ENCODE data around the gene IFI6.

The IFI6 gene

DNA sequence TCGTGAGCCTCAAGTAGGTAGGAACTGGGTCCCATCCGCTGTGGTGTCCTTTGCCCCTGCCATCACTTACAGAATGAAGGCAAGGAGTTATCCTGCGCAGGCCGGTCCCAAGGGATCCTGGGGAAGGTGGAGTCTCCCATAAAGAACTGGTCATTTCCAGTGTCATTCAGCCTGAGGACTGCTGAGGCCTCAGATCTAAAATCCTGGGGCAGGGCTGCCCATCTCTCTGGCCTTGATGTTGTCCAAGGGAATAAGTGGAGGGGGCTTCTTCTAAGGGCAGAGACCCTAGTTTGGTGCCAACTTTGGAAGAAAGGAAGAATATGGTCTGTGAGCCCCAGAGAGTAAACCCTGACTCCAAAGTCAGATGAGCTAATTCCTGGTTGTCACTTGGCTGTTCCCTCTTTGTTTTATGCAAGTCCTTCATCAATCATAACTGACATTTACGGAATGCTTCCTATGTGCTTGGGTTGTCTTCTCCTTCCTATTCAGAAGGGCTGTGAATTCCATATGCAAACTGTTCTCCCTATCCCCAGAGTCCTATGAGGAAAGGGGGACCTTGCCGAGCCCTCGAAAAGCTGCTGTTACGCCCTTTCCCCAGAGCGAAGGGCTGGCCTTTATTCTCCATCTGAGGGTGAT is 6.9 kb downstream of the IFI6 start:
- Histone ChIP-seq H3K4me1 (ENCODE audit: insufficient read depth, low read length) (peaks cover 7% of the 10 kb centered on the region), H3K9ac (ENCODE audit: low read depth, low read length) (no peak overlapping the region), H3K36me3 (ENCODE audit: insufficient read depth, low read length) (no peaks in the 10 kb centered on the region), H3K9me3 (ENCODE audit: control insufficient read depth, insufficient read depth, low read length) (no peaks in the 10 kb centered on the region)

- H3K4me1 ChIP-seq (ENCODE audit: insufficient read depth, low read length), result peaks cover 7% of the 10 kb centered on the region
- H3K9ac ChIP-seq (ENCODE audit: low read depth, low read length), result no peak overlapping the region
- H3K36me3 ChIP-seq (ENCODE audit: insufficient read depth, low read length), result no peaks in the 10 kb centered on the region
- no peaks in the 10 kb centered on the region for H3K9me3 ChIP-seq (ENCODE audit: control insufficient read depth, insufficient read depth, low read length)
Measured at GRCh38 chr1:27664291-27664690, 7.7 kb downstream of the IFI6 start.

GRCh38 chr1:27662707-27663393 is 9.1 kb downstream of the IFI6 start:
- no peak overlapping the region for H3K9ac ChIP-seq (ENCODE audit: low read depth, low read length)
- peaks cover 16% of the 10 kb centered on the region for H3K4me1 ChIP-seq (ENCODE audit: insufficient read depth, low read length)
- H3K9me3 ChIP-seq (ENCODE audit: control insufficient read depth, insufficient read depth, low read length), result no peaks in the 10 kb centered on the region
- H3K36me3 ChIP-seq (ENCODE audit: insufficient read depth, low read length), result no peaks in the 10 kb centered on the region

- H3K9ac ChIP-seq (ENCODE audit: low read depth, low read length), result no peak overlapping the region
- no peaks in the 10 kb centered on the region for H3K36me3 ChIP-seq (ENCODE audit: insufficient read depth, low read length)
- no peaks in the 10 kb centered on the region for H3K9me3 ChIP-seq (ENCODE audit: control insufficient read depth, insufficient read depth, low read length)
- H3K4me1 ChIP-seq (ENCODE audit: insufficient read depth, low read length), result peaks cover 16% of the 10 kb centered on the region
Measured at GRCh38 chr1:27662261-27662660, 9.7 kb downstream of the IFI6 start.

DNA sequence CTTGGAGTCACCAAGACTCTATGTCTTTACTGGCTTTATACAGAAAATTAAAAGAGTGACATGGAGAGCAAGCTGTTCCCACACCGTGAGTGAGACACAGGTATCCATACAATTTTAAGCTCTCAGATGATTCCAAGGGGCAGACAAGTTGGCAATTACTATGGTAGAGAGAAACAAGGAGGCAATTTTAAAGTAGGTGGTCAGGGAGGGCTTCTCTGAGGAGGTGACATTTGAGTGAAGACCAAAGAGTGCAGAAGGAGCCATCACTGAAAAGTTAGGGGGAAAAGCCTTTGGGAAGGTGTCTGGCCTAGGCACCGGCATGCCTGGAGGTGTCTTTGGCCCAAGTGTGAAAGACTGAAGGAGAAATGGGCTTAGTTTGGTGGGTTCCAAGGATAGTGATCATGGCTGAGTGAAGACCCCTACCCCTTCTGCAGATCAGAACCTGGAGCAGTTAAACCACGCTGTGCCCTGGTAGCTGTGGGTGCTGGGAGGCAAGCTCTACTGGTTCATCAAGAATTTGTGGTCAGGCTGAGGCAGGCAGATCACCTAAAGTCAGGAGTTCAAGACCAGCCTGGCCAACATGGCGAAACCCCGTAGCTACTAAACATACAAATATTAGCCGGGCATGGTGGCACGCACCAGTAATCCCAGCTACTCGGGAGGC is 10.4 kb downstream of the IFI6 start:
- Histone ChIP-seq H3K36me3 (ENCODE audit: insufficient read depth, low read length) (no peaks in the 10 kb centered on the region), H3K4me1 (ENCODE audit: insufficient read depth, low read length) (peaks cover 19% of the 10 kb centered on the region), H3K9ac (ENCODE audit: low read depth, low read length) (no peak overlapping the region)

DNA sequence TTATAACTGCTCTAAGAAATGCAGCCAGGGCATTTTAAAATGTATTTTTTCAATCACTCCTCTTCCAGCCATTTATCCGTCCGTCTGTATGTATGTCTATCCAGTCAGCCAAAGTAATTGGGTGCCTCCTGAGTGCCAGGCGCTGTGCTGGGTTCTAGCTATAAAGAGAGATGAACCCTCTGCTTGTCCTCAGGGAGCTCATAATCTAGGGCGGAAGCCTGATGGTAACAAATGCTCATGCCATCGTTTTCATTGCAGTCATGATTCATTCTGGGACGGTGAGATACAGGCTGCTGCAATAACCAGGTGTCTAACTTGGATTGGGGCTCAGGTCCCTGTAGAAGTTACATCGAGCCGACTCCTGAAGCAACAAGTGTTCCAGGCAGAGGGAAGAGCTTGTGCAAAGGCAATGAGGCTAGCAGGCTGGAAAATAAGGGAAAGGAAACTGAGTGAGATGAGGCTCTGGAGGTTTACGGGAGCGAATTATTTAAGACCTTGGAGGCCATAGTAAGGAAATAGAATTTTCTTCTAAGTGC is 11.6 kb downstream of the IFI6 start:
- peak overlapping the region; percentile 7; the same call in 1 of the 2 replicates for H3K9ac ChIP-seq (ENCODE audit: low read depth, low read length)
- H3K4me1 ChIP-seq (ENCODE audit: insufficient read depth, low read length), result peaks cover 26% of the 10 kb centered on the region
- H3K36me3 ChIP-seq (ENCODE audit: insufficient read depth, low read length), result no peaks in the 10 kb centered on the region
- no peaks in the 10 kb centered on the region for H3K9me3 ChIP-seq (ENCODE audit: control insufficient read depth, insufficient read depth, low read length)

More for the DNA sequence above, 10.4 kb downstream of the IFI6 start:
- H3K9me3 ChIP-seq (ENCODE audit: control insufficient read depth, insufficient read depth, low read length), result no peaks in the 10 kb centered on the region

DNA sequence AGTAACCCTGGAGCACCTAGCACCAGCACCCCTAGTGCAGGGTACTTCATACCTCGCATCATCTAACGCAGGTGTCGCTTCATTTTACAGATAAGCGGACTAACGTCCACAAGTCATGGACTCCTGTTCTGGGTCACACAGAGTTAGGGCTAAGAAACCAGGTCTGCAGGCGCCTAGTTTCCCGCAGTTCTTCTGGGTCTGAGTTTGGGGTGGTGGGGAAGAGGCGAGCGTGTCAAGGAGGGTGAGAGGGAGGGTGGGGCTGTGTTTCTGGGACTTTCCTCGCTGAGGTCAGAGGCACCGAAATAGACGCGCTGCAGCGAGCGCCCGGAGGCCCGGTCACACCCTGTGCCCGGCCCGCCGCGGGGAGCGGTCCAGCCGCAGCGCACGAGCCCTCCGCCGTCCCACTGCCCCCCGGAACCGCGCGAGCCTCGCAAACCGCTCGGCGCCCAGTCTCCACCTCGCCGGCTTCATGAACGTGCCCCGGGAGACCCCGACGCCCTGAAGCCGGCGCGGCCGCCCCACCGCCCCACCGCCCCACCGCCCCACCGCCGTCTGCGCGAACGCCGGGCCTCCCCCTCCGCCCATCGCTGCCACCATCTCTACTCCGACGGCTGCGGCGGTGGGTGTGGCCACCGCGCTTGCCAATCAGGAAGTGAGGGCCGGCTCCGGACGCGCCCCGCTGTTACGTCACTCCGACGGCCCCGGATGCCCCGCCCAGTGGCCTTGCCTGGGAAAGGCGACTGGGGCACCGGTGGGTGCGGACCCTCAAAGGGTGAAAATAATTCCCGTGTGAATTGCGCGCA is 12.3 kb downstream of the IFI6 start:
- Histone ChIP-seq H3K36me3 (ENCODE audit: insufficient read depth, low read length) (no peaks in the 10 kb centered on the region), H3K4me1 (ENCODE audit: insufficient read depth, low read length) (peaks cover 33% of the 10 kb centered on the region), H3K9ac (ENCODE audit: low read depth, low read length) (peak overlapping the region; percentile 47; the same call in 1 of the 2 replicates), H3K9me3 (ENCODE audit: control insufficient read depth, insufficient read depth, low read length) (no peaks in the 10 kb centered on the region)

DNA sequence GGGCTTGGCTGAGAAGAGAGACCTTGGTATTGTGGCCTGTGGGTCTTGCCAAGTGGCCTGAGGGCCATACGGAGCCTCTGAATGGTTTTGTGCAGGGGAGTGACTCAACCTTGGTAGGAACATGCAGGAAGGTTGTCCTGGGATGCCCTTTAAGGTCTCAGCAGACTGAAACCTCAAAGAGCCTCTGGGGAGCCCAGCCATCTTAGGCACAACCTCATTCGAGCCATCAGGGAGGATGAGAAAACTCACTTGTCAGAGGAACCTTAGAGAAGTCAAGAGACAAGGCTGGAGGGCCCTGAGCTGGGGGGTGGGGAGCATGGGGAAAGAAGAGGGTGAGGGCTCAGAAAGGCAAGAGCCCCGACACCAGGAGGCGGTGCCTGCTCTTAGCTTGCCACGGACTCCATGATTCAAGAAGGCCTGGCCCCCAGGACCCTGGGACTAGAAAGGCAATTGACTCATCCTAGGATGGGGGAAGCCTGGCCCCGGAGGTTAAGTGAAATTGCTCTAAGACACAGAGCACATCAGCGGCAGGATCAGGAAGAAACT is 13.0 kb downstream of the IFI6 start:
- H3K9ac ChIP-seq (ENCODE audit: low read depth, low read length), result peak overlapping the region; percentile 47; the same call in 1 of the 2 replicates
- peaks cover 33% of the 10 kb centered on the region for H3K4me1 ChIP-seq (ENCODE audit: insufficient read depth, low read length)

GRCh38 chr1:27656157-27656893 is 15.7 kb downstream of the IFI6 start:
- Histone ChIP-seq H3K36me3 (ENCODE audit: insufficient read depth, low read length) (no peaks in the 10 kb centered on the region), H3K9me3 (ENCODE audit: control insufficient read depth, insufficient read depth, low read length) (no peaks in the 10 kb centered on the region), H3K4me1 (ENCODE audit: insufficient read depth, low read length) (peaks cover 27% of the 10 kb centered on the region), H3K9ac (ENCODE audit: low read depth, low read length) (no peak overlapping the region)

More for the DNA sequence above, 13.0 kb downstream of the IFI6 start:
- no peaks in the 10 kb centered on the region for H3K9me3 ChIP-seq (ENCODE audit: control insufficient read depth, insufficient read depth, low read length)
- no peaks in the 10 kb centered on the region for H3K36me3 ChIP-seq (ENCODE audit: insufficient read depth, low read length)

GRCh38 chr1:27655151-27655937 is 16.6 kb downstream of the IFI6 start:
- Histone ChIP-seq H3K4me1 (ENCODE audit: insufficient read depth, low read length) (peaks cover 36% of the 10 kb centered on the region), H3K36me3 (ENCODE audit: insufficient read depth, low read length) (no peaks in the 10 kb centered on the region), H3K9ac (ENCODE audit: low read depth, low read length) (no peak overlapping the region)

DNA sequence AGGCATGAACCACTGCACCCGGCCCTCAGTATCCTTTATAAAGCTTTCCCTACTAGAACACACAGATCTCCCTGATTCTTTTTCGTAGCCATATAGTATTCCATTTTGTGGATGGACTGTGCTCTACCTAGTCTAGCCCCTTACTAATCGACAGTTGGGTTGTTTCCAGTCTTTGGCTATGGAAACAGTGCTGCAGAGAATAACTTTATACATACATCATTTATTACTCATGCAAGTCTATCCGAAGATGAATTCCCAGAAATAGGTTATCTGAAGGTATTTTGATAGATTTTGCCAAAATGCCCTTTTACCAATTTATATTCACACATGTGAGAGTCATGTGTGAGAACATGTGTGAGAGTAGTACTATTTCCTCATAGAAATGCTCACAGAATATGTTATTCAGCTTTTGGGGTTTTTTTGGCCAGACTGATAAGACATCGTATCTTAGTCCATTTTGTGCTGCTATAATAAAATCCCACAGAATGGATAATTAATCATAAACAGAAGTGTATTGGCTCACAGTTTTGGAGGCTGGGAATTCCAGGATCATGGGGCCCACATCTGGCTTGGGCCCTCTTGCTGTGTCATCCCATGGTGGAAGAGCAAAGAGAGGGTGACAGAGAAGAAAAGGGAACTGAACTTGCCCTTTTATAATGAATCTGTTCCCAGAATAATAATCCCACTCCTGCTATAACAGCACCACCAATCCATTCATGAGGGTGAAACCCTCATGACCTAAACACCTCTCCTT is 19.7 kb downstream of the IFI6 start:
- Histone ChIP-seq H3K4me1 (ENCODE audit: insufficient read depth, low read length) (peaks cover 30% of the 10 kb centered on the region), H3K9me3 (ENCODE audit: control insufficient read depth, insufficient read depth, low read length) (no peaks in the 10 kb centered on the region), H3K9ac (ENCODE audit: low read depth, low read length) (no peak overlapping the region), H3K36me3 (ENCODE audit: insufficient read depth, low read length) (no peaks in the 10 kb centered on the region)

More at GRCh38 chr1:27655151-27655937, 16.6 kb downstream of the IFI6 start:
- H3K9me3 ChIP-seq (ENCODE audit: control insufficient read depth, insufficient read depth, low read length), result no peaks in the 10 kb centered on the region

DNA sequence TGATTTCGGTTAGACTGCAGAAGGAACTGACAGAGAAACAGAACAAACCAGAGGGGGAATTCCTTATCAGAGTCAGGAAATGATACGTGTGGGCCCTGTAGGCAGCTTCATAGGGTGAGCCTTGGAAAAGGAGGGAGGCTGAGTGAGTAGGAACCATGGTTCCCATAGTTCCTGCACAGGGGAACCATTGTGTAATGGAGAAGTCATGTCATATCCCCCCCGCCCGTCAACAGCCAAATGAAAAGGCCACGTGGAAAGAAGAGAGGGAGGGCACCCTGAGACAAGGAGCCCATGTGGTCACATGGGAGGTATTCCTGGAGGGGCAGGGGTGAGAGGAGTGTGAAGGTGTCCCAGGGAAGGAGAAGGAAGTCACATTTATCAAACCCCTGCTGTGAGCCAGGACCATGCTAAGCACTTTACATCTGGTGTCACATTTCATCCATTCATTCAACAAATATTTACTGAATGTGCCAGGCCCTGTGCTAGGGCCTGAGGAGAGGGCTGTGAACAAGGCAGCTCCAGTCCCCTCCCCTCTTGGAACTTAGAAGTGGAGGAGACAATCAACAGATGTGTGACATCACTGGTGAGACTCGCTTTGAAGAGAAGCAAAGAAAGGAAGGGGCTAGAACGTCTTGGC is 21.3 kb downstream of the IFI6 start:
- no peak overlapping the region for H3K9ac ChIP-seq (ENCODE audit: low read depth, low read length)
- no peaks in the 10 kb centered on the region for H3K36me3 ChIP-seq (ENCODE audit: insufficient read depth, low read length)
- no peaks in the 10 kb centered on the region for H3K9me3 ChIP-seq (ENCODE audit: control insufficient read depth, insufficient read depth, low read length)
- H3K4me1 ChIP-seq (ENCODE audit: insufficient read depth, low read length), result peaks cover 22% of the 10 kb centered on the region

All from ES-I3 (cell line).